GM13977 (cell line): Measurements from ENCODE around the gene HSPA8.
A peak's percentile ranks its signal among the peaks of the same experiment; 100 is the strongest.

Experiments
- DNase-seq: peaks from one replicate; pipeline ENCODE4 v3.0.0; 2012; ENCODE audit warnings: low spot score
- CTCF ChIP-seq: IDR thresholded peaks from 2 replicates; pipeline ENCODE4 v1.5.1; 2012; ENCODE audit warnings: mild to moderate bottlenecking, control low read depth; ENCODE audit not compliant: insufficient read depth; ENCODE audit errors: extremely low read depth, missing control alignments
- in situ Hi-C: fragments of 300-500 bp; cut with MboI; formaldehyde crosslinking; loops from one replicate; pipeline ENCODE4 v1.12.0; 2022; ENCODE audit warnings: low sequenced_read_pairs, low pct_unique_long_range_greater_than_20kb, mixed read lengths, inconsistent platforms; ENCODE audit not compliant: unreplicated experiment

The HSPA8 gene

GRCh38 chr11:123034597-123034996, 27.3 kb downstream of the HSPA8 start:
- in situ Hi-C loops = no loop called here
- no peak for TF ChIP-seq CTCF
- DNase-seq = no peak

DNA sequence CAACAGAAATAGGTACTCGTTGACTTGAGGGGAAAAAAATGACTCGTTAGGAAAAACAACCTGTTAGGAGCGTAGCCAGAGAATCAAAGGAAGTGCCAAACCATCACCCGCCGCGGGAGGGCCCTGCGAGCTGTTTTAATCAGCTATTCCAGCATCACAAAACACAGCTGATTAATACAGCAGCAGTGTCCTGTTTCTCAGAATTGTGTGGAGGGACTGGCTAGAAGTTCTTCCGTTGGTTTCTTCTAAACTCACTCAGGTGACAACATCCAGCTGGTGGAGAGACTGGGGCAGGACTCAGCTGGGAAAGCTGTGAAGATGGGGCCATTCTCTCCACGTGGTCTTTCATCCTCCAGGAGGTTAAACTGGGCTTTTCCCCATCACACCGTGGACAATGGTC, 28.0 kb downstream of the HSPA8 start:
- no peak for TF ChIP-seq CTCF
- in situ Hi-C loops = no loop called here
- no peak for DNase-seq

DNA sequence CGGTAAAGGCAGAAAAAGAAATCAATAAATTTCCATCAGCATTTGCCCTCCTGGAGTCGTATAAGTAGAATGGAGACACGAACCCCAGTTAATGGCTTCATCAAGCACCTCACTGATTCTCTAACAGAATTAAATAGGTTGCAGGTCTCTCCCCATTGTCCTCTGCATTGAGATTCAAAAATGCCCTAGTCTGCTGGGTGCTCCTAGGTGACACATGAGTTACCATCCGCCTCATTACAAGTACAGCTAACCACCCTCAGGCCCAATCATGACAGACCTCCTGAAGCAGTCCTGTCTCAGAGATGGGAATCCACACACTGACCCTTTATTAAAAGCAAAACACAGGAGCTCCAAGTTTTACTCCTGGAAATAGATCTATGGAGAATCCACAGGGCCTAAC, 31.4 kb downstream of the HSPA8 start:
- in situ Hi-C loops = no loop called here
- no peak for DNase-seq
- no peak for TF ChIP-seq CTCF

- in situ Hi-C loops = loop anchor here (10.0 to 25.0 kb wide), 2 partner anchors 156 to 409 kb away; no protein-coding TSS in a partner anchor
- peak; percentile 78 for TF ChIP-seq CTCF
- peak; percentile 79 for DNase-seq
These were observed 41.0 kb downstream of the HSPA8 start for GRCh38 chr11:123020968-123021367.

GRCh38 chr11:123018702-123019101, 43.2 kb downstream of the HSPA8 start:
- no peak for TF ChIP-seq CTCF
- in situ Hi-C loops = loop anchor here (25.0 kb wide), 1 partner anchor 406 kb away; no protein-coding TSS in a partner anchor
- DNase-seq = no peak

DNA sequence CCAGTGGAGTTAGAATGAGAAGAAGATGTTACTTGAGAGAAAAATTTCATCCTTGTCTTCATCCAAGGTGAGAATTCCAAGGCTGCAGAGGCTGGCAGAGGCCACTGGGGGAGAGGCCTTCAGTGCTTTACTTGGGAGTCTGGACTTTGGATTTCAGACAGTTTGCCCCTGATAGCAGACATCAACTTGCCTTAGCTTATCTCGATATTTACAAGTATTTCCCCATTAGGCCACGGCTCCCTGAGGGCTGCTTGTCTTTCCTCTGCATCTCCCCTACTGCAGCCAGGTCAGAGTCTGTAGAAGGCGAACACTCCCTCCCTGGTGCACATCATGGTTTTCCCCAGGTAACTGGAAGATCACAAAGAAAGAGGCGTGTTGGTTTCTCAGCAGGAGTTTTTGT, 50.4 kb downstream of the HSPA8 start:
- DNase-seq = no peak
- in situ Hi-C loops = loop anchor here (25.0 kb wide), 1 partner anchor 399 kb away; no protein-coding TSS in a partner anchor

More for the DNA sequence above, 50.4 kb downstream of the HSPA8 start:
- TF ChIP-seq CTCF = no peak
